CD4-positive, alpha-beta T cell treated with Interleukin-2 at 100 ng/mL for 4 hours (primary cell): ENCODE results near the gene ELFN1.

ENCODE experiments used
- DNase-seq: peaks from one replicate; pipeline ENCODE4 v3.0.0-alpha.2; 2020; ENCODE audit warnings: low spot score

ELFN1 gene

GRCh38 chr7:1743481-1744230 lies 73.6 kb downstream of the ELFN1 start:
- DNase-seq = no peak

GRCh38 chr7:1744296-1745017 lies 74.4 kb downstream of the ELFN1 start:
- DNase-seq = no peak

GRCh38 chr7:1745018-1745532 lies 75.0 kb downstream of the ELFN1 start:
- DNase-seq = no peak

- no peak for DNase-seq
Observed at GRCh38 chr7:1745576-1746490, 75.8 kb downstream of the ELFN1 start.

GRCh38 chr7:1746491-1746975 lies 76.5 kb downstream of the ELFN1 start:
- DNase-seq = no peak

- no peak for DNase-seq
Observed at GRCh38 chr7:1747004-1747801, 77.1 kb downstream of the ELFN1 start.

- no peak for DNase-seq
Observed at GRCh38 chr7:1748076-1748838, 78.2 kb downstream of the ELFN1 start.

- no peak for DNase-seq
Observed at GRCh38 chr7:1748839-1749173, 78.7 kb downstream of the ELFN1 start.

GRCh38 chr7:1749351-1749863 lies 79.3 kb downstream of the ELFN1 start:
- DNase-seq = no peak

GRCh38 chr7:1749864-1750466 lies 79.9 kb downstream of the ELFN1 start:
- no peak for DNase-seq

GRCh38 chr7:1750541-1751021 lies 80.5 kb downstream of the ELFN1 start:
- no peak for DNase-seq

GRCh38 chr7:1752111-1752510 lies 82.0 kb downstream of the ELFN1 start:
- DNase-seq = no peak

GRCh38 chr7:1752771-1753563 lies 82.9 kb downstream of the ELFN1 start:
- no peak for DNase-seq

GRCh38 chr7:1753564-1753867 lies 83.4 kb downstream of the ELFN1 start:
- DNase-seq = no peak

- no peak for DNase-seq
Observed at GRCh38 chr7:1754345-1754908, 84.3 kb downstream of the ELFN1 start.

- DNase-seq = no peak
Observed at GRCh38 chr7:1755783-1756625, 85.9 kb downstream of the ELFN1 start.

- DNase-seq = no peak
Observed at GRCh38 chr7:1757601-1758000, 87.5 kb downstream of the ELFN1 start.
